GM10248 (cell line): Measurements from ENCODE around the gene MYOZ2.

Source experiments
- CTCF ChIA-PET: fragments of 300-600 bp; sonication (Branson Sonifier 250); formaldehyde crosslinking; extraction: SDS; loops from one replicate; lab custom pipeline; 2021; ENCODE audit warnings: antibody characterized with exemption; lab: Yijun Ruan, JAX
- POLR2A ChIA-PET: fragments of 350-650 bp; sonication (Branson Sonifier 250); formaldehyde crosslinking; extraction: SDS; loops from one replicate; lab custom pipeline; 2020; ENCODE audit warnings: antibody characterized with exemption; lab: Yijun Ruan, JAX
- DNase-seq: peaks from one replicate; pipeline ENCODE4 v3.0.0; 2012; ENCODE audit errors: extremely low spot score
- TF ChIP-seq, protein P1 (sequence below): IDR thresholded peaks from 2 replicates; pipeline ENCODE4 v1.5.1; 2012; ENCODE audit warnings: mild to moderate bottlenecking, low read depth; ENCODE audit errors: extremely low read depth, missing control alignments, control extremely low read depth

The MYOZ2 gene

GRCh38 chr4:119218093-119218492 lies 82.5 kb downstream of the MYOZ2 start:
- ChIA-PET CTCF (no interaction called here), POLR2A (no interaction called here)
- TF ChIP-seq, protein P1, sequence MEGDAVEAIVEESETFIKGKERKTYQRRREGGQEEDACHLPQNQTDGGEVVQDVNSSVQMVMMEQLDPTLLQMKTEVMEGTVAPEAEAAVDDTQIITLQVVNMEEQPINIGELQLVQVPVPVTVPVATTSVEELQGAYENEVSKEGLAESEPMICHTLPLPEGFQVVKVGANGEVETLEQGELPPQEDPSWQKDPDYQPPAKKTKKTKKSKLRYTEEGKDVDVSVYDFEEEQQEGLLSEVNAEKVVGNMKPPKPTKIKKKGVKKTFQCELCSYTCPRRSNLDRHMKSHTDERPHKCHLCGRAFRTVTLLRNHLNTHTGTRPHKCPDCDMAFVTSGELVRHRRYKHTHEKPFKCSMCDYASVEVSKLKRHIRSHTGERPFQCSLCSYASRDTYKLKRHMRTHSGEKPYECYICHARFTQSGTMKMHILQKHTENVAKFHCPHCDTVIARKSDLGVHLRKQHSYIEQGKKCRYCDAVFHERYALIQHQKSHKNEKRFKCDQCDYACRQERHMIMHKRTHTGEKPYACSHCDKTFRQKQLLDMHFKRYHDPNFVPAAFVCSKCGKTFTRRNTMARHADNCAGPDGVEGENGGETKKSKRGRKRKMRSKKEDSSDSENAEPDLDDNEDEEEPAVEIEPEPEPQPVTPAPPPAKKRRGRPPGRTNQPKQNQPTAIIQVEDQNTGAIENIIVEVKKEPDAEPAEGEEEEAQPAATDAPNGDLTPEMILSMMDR, result no peak
- no peak for DNase-seq

DNA sequence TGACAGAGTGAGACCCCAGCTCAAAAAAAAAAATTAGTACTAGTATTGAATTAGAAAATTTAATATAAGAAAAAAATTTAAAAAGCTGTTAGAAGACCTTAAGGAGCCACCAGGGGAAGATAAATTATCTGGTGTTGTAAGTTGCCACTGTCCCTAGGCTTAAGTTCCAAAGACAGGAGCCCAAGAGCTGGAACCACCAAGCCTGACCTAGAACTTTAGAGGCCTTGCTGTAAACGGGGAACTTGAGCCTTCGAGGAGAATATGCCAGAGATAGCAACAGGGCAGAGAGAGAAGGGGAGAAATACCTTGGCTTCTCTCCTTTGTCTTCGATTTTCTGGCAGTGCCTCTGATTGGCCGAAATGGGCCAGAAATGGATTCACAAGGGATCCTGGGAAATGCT lies 85.8 kb downstream of the MYOZ2 start:
- TF ChIP-seq, protein P1, result no peak
- CTCF ChIA-PET, result interaction anchor here (0.9 kb wide), 1 partner anchor 16 kb away, joined by 3 read pairs; no protein-coding TSS in a partner anchor
- DNase-seq, result no peak
- POLR2A ChIA-PET, result no interaction called here

GRCh38 chr4:119227690-119228089 lies 92.1 kb downstream of the MYOZ2 start:
- TF ChIP-seq, protein P1, result no peak
- DNase-seq, result no peak
- CTCF ChIA-PET, result interaction anchor here (1.1 to 1.5 kb wide), 2 partner anchors 13 to 15 kb away, joined by 3 to 4 read pairs; partner anchors contain the start of gene USP53
- POLR2A ChIA-PET, result no interaction called here

DNA sequence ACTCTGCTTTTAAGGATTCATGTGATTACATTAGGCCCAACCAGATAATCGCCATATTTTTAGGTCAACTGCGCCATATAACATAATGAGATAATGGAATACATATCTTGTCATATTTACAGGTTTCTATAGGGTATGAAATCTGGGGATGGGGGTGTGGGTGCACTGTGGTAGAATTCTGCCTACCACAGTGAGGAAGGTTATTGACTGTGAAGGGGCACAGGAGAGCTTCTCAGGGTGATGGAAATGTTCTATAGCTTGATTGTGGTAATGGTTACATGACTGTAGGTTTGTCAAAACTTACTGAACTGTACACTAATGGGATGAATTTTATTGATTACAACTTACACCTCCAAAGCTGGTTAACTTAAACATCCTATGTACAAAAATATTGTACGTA lies 92.8 kb downstream of the MYOZ2 start:
- ChIA-PET POLR2A (no interaction called here), CTCF (interaction anchor here (1.2 kb wide), 1 partner anchor 9 kb away, joined by 4 read pairs; no protein-coding TSS in a partner anchor)
- DNase-seq, result no peak
- TF ChIP-seq, protein P1, result no peak

- CTCF ChIA-PET, result no interaction called here
- POLR2A ChIA-PET, result no interaction called here
- no peak for DNase-seq
- TF ChIP-seq, protein P1, result no peak
Observed at GRCh38 chr4:119229908-119230687, 94.5 kb downstream of the MYOZ2 start.

- POLR2A ChIA-PET, result no interaction called here
- TF ChIP-seq, protein P1, result no peak
- no peak for DNase-seq
- CTCF ChIA-PET, result no interaction called here
Observed at GRCh38 chr4:119231491-119231890, 95.9 kb downstream of the MYOZ2 start.
